MCF 10A (cell line): ENCODE measurements around the gene PRCP. TPM values are rescaled to one million over a fixed set of nuclear protein-coding genes. Genes with fewer than 3 reads are reported as not detected.

Source experiments
- BruUV-seq: library from RNA; stranded (reverse); fragments of 400-500 nt; replicated peaks from 2 replicates; lab custom pipeline; 2021; lab: Mats Ljungman, UMichigan
- CTCF ChIA-PET: fragments of 300-600 bp; sonication (Branson Sonifier 250); formaldehyde crosslinking; extraction: SDS; loops from one replicate; lab custom pipeline; 2021; ENCODE audit warnings: antibody characterized with exemption, inconsistent platforms; lab: Yijun Ruan, JAX
- POLR2A ChIA-PET: fragments of 300-600, 350-650 bp; sonication (Branson Sonifier 250); formaldehyde crosslinking; extraction: SDS; loops from one replicate; lab custom pipeline; 2020; ENCODE audit warnings: antibody characterized with exemption, inconsistent platforms; lab: Yijun Ruan, JAX
- DNase-seq: peaks from one replicate; pipeline ENCODE4 v3.0.0-alpha.2; 2018; ENCODE audit not compliant: unreplicated experiment
- H3K27ac Mint-ChIP-seq: one replicate; pipeline ENCODE4 v1.8.0; 2022; ENCODE audit warnings: mild to moderate bottlenecking, low read depth, mixed read lengths; ENCODE audit not compliant: unreplicated experiment
- H3K27me3 Mint-ChIP-seq: one replicate; pipeline ENCODE4 v1.8.0; 2022; ENCODE audit warnings: mixed read lengths; ENCODE audit not compliant: insufficient read depth, unreplicated experiment
- H3K36me3 Mint-ChIP-seq: one replicate; pipeline ENCODE4 v1.8.0; 2022; ENCODE audit warnings: mild to moderate bottlenecking, moderate library complexity, mixed read lengths; ENCODE audit not compliant: insufficient read depth, unreplicated experiment
- H3K4me1 Mint-ChIP-seq: one replicate; pipeline ENCODE4 v1.8.0; 2022; ENCODE audit warnings: mixed read lengths; ENCODE audit not compliant: insufficient read depth, unreplicated experiment
- H3K4me3 Mint-ChIP-seq: one replicate; pipeline ENCODE4 v1.8.0; 2022; ENCODE audit warnings: mild to moderate bottlenecking, moderate library complexity, mixed read lengths; ENCODE audit not compliant: unreplicated experiment
- H3K9me3 Mint-ChIP-seq: one replicate; pipeline ENCODE4 v1.8.0; 2022; ENCODE audit warnings: mixed read lengths; ENCODE audit not compliant: unreplicated experiment
- CTCF ChIP-seq: fragments of 200-600 bp; IDR thresholded peaks from one replicate; pipeline ENCODE4 v1.8.0; 2022; ENCODE audit warnings: antibody characterized with exemption, mild to moderate bottlenecking; ENCODE audit not compliant: unreplicated experiment
- intact Hi-C: fragments of 100-400 bp; cut with micrococcal nuclease; formaldehyde crosslinking; loops from 2 replicates; pipeline ENCODE4 v1.14.1; 2022
- total RNA-seq: library from RNA; stranded (reverse); gene quantifications from 2 replicates; pipeline ENCODE4 v1.2.3, GENCODE V29; 2022

The PRCP gene
- total RNA-seq, 1 experiment from 2014 or later: 22.7 TPM

DNA sequence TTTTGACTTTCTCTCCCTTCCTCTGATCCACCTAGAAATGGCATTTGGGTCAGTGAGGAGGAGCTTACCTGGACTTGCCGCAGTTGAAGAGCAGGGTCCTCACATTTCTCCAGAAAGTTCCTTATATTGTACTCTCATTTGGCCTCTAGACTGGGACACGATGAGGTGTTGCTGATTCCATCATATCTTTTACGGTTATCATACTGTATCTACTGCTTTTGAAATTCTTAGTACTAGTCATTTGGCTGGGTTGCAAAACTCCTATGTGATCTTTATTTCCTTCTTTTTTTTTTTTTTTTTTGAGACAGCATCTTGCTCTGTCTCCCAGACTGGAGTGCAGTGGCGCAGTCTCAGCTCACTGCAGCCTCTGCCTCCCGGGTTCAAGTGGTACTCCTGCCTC, 107.9 kb downstream of the PRCP start:
- Mint-ChIP-seq H3K4me3 (no peak overlapping the region), H3K9me3 (no peaks in the 10 kb centered on the region), H3K27ac (no peak overlapping the region), H3K27me3 (peaks cover 2% of the 10 kb centered on the region), H3K4me1 (no peaks in the 10 kb centered on the region), H3K36me3 (no peaks in the 10 kb centered on the region)
- ChIA-PET CTCF (interaction anchor here (0.6 kb wide), 1 partner anchor 68 kb away, joined by 3 read pairs; no protein-coding TSS in a partner anchor), POLR2A (interaction anchor here (0.6 to 1.1 kb wide), 2 partner anchors 60 to 90 kb away, joined by 3 to 4 read pairs; no protein-coding TSS in a partner anchor)
- TF ChIP-seq CTCF: no peak
- intact Hi-C loops: no loop called here
- DNase-seq: no peak
- BruUV-seq: no TSS peak

GRCh38 chr11:82791779-82792178, 108.5 kb downstream of the PRCP start:
- Mint-ChIP-seq H3K4me1 (no peaks in the 10 kb centered on the region), H3K36me3 (no peaks in the 10 kb centered on the region), H3K9me3 (no peaks in the 10 kb centered on the region), H3K4me3 (no peak overlapping the region), H3K27ac (no peak overlapping the region), H3K27me3 (no peaks in the 10 kb centered on the region)
- TF ChIP-seq CTCF: no peak
- no TSS peak for BruUV-seq
- ChIA-PET POLR2A (interaction anchor here (1.1 kb wide), 1 partner anchor 60 kb away, joined by 3 read pairs; no protein-coding TSS in a partner anchor), CTCF (interaction anchor here (0.6 kb wide), 1 partner anchor 68 kb away, joined by 3 read pairs; no protein-coding TSS in a partner anchor)
- no peak for DNase-seq
- intact Hi-C loops: no loop called here

DNA sequence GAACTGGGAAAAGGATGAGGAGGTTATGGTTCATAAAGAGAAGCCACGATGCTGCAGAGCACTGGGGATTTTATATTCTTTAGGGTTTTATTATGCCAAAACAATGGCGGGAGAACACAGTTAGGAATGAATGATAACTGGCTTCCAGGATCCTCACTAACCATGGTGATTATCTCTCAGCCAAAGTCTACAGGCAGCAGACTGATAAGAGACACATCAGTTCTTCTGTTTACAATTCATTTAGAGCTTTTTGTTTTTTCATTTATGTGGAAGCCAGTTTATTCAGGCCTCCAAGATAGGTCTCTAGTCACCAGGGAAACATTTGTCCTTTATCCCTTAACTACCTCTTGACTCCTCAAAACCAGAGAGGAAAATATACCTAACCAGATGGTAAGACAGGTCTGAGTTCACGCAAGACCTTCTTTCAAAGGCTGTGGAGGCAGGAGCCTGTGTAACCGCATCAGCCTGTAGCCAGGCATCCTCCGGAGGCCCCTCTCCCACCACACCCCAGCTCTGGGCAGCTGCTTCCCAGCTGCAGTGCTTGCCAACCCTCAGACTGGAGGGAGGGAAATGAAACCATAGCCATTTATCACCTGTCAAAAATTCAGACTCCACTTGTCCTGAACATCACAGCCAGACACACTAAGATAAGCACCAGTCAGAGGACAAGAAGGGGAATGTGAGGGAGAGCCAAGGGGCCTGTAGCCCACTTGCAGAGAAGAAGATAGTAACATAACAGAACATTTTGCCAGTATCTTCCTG, 109.3 kb downstream of the PRCP start:
- CTCF ChIA-PET: no interaction called here

More for the DNA sequence above, 109.3 kb downstream of the PRCP start:
- POLR2A ChIA-PET: no interaction called here
- no TSS peak for BruUV-seq
- Mint-ChIP-seq H3K4me3 (no peak overlapping the region), H3K9me3 (no peaks in the 10 kb centered on the region), H3K27ac (no peak overlapping the region), H3K36me3 (no peaks in the 10 kb centered on the region), H3K27me3 (no peaks in the 10 kb centered on the region), H3K4me1 (no peaks in the 10 kb centered on the region)
- DNase-seq: no peak
- intact Hi-C loops: no loop called here
- no peak for TF ChIP-seq CTCF
